ENCODE results near the gene EYS.

- TF ChIP-seq CTCF (IDR thresholded peaks at IDR 0.05) (no peak), POLR2AphosphoS5 (IDR thresholded peaks at IDR 0.05) (no peak)
These were observed 846.8 kb downstream of the EYS start for GRCh38 chr6:64860203-64860602.

All from gastroesophageal sphincter (tissue), 3 donors.